Activated CD4-positive, alpha-beta T cell treated with anti-CD3 and anti-CD28 coated beads, Interleukin-10, Interleukin-2, amounts not matched to agents 100 ng/mL and 50 ng/mL, durations not matched to agents 16 hours and 8 hours (primary cell): ENCODE measurements around the gene MTHFD1L.
"Not testable (repeated sequence)": the region's sequence is repeated elsewhere in the genome, so short reads cannot be mapped to it uniquely, and the experiment has no call there.

Source experiments
- DNase-seq: peaks from one replicate; pipeline ENCODE4 v3.0.0-alpha.2; 2020

Gene MTHFD1L

GRCh38 chr6:151101816-151102694 lies 236.6 kb downstream of the MTHFD1L start:
- DNase-seq, result no peak

DNA sequence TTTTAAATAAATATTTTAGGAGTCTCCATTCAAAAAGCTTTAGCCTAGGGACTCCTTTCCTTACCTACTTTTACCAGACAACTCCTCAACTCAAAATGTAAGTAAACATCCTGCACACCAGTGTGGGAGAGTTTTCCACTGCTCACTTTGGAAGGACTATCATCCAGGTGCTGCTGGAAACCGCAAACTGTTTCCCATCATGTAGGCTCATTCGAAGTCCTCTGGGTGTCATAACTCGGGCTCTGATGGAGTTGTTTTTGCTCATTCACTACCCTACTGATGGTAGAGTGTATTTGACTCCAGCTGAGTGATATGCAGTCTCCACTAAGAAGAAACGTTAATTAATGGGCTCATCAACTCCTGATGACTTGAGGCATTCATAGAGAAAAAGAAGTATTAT lies 237.8 kb downstream of the MTHFD1L start:
- no peak for DNase-seq

GRCh38 chr6:151107897-151108427 lies 242.5 kb downstream of the MTHFD1L start:
- no peak for DNase-seq

DNA sequence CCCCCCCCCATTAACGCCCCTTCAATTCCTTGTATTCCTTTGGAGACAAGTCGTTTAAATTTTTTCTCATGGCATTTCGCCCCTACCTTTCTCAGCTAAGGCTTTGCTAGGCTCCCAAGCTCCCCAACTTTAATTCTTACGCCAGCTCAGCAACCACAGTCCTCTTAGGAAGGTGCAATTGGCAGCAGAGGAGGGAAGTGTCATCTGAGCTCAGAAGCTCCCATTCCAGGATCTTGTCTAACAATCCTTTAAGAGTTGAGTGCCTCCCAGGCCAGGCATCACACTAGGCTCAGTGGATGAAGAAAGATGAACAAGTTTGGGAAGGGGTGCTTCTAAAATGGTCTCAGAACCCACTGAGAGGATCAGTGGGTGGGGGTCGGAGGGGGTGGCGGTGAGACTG lies 243.0 kb downstream of the MTHFD1L start:
- DNase-seq, result no peak

DNA sequence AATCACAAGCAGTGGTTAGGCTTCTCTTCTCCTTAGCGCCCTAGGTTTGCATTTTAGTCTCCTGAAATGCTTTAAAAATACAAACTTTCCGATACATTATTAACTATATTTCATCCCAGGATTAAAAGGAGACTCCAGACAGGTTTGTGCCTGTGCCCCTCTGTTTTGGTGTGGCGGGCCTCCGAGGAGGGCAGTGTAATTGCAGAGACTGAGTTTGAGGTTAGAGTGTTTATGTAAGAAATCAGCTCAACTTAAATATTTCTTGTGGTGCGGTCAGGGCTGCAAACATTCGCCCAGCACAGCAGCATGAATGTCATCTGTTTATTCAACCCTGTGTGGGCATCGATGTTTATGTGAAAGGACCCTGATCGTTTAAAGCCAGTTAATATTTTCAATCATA lies 243.9 kb downstream of the MTHFD1L start:
- no peak for DNase-seq

DNA sequence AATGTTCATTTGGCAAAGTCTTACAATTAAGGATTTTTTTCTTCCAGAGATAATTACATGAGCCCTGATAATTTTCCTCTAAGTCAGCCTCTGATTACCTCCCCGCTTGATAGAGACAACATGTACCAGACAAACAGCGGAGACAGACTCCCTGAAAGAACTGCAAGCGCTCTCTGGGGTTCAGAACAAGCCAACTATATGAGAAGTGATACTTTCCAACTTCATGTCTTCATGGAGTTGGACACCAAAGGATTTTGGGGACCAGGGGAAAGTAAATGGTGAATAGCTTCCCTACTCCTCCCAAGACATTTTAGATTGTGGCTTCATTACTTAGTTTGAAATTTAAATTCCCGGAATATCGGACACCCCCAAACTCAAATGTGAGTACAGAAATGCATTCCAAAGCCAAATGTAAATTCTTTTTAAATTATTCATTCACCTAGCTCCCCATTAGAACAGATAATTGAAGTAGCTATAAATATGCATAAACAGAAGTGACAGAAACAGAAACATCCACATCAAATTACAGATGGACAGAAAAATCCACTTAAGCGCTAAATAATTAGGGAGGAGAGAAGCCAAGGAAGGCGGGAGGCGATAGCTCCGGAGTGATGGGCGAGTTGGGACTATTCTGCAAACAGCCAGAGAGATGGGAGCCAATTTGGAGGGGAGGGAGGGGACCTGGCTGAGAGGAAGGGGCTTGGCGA lies 244.5 kb downstream of the MTHFD1L start:
- no peak for DNase-seq

DNA sequence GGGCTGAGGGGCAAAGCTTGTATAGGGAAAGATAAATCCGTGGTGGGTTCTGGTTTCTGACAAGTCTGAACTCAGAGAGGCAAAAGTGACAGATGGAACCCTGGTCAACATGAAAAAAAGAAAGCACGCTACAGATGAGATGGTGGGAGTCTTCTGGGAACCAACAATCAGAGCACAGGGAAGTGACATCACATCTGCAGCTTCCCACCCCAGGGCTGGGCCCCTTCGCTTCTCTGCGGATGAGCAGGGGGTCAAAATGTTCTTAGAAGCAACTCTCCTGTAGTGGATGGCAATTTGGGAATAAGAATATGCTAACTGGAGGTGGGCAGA lies 245.0 kb downstream of the MTHFD1L start:
- no peak for DNase-seq

DNA sequence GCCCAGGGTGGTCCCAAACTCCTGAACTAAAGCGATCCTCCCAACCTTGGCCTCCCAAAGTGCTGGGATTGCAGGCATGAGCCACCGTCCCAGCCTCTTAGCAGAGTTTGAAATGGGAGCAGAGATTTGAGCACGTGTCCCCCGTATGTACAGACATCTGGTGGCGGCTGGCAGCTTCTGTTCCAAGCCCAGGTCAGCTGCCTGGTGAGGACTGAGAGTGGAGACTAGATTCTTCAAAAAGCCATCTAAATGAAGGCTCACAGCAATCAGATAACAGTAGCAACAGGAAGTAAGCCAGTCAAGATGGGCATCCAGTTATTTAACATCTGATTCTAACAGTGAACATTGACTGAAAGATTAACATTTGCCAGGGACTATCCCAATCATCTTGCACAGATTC lies 246.2 kb downstream of the MTHFD1L start:
- no peak for DNase-seq

DNA sequence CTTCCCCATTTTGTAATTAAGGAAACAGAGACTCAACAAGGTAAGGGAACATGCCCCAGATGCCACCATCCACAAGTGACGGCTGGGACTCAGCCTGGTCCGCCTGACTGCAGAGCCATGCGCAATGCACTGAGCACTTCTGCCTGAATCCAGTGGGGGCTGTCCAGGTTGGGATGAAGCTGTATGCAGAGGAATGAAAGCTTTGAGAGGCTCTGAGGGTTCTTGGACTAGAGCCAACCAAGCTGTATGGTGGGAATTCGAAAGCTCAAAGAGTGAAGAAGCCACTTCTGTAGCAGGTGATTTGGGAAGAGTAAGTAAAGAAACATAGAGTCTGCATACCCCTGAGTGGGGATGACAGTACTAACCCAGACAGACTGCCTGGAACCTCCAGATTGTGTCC lies 246.6 kb downstream of the MTHFD1L start:
- DNase-seq, result no peak

GRCh38 chr6:151112884-151113283 lies 247.4 kb downstream of the MTHFD1L start:
- not testable (repeated sequence) for DNase-seq

GRCh38 chr6:151113641-151114040 lies 248.1 kb downstream of the MTHFD1L start:
- DNase-seq, result no peak

DNA sequence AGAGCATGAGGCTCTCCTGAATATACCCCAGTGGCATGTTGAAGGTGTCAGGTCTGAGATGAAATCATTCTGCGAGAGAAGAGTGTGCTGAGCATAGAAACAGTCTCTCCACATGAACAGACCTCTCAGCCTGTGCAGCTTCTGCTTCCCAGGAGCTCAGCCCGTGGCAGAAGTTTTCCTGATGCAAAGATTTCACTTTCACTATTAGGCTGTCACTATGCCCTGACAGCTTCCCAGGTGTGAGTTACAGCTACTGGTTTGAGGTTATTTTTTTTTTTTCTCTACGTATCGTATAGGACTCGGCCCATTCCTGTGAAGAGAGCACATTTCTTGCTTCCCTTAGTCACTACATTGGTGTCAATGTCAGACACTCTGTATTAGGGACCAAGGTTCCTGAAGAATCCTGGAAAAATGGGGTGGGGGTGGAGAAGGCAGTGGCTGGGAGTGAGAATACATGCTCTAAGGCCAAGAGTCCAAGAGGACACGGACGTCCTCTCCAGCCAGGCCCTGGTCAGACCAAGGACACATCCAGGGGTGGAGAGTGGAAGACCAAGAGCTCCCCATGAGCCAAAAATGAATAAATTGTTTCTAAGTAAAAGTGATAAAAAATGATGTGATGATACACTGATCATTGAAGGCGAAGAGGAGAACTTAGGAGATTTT lies 253.1 kb downstream of the MTHFD1L start:
- no peak for DNase-seq

DNA sequence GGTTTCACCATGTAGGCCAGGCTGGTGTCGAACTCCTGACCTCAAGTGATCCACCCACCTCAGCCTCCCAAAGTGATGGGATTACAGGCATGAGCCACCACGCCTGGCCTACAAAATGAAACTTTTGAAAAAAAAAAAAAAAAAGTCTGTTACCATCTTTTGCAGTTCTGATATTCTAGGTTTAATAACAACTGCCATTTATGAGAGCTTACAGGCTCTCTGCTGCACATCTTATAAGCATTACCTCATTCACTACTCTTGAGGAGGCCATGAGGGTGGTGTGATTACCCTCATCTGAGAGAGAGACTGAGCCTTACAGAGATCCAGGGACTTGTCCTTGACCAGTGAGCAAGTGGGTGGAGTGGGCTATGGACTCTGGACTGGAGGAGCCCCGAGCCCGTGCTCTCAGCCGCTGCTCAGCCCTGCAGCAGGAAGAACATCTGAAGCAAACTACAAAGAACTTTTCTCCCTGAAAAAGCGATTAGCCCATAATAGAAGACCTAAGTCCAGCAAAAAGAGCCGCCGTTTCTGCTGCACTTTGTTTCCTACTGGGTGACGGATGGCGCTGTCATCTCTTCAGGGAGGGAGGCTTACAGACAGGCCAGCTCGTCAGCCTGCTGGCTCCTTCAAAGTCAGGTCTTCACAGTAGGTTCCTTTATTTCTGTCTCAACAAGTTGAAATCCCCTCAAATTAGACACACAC lies 254.5 kb downstream of the MTHFD1L start:
- DNase-seq, result no peak

DNA sequence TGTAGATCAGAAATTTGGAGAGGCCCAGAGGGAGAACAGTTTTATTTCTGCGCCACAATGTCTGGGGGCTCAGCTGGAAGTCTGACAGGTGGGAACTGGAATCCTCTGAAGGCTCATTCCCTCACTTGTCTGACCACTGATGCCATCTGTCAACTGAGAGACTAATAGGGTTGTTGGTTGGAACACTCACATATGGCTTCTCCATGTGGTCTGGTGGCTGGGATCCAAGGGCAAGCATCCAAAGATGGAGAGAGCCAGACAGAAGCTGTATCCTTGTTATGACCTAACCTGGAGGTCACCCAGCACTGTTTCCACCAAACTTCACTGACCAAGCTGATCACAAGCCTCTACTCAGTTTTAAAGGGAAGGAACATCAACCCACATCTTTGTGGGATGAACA lies 256.4 kb downstream of the MTHFD1L start:
- DNase-seq, result no peak

DNA sequence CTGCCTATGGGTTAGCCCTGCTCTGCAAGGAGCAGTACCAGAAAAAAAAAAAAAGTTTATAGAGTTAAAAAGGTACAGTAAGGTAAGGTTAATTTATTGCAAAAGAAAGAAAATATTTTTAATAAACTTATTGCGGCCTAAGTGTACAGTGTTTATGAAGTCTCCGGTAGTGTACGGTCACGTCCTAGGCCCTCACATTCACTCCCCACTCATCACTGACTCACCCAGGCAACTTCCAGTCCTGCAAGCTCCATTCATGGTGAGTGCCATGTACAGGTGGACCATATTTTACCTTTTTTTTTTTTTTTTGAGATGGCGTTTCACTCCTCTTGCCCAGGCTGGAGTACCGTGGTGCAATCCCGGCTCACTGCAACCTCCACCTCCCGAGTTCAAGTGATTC lies 258.1 kb downstream of the MTHFD1L start:
- not testable (repeated sequence) for DNase-seq

- not testable (repeated sequence) for DNase-seq
These were observed 259.7 kb downstream of the MTHFD1L start for GRCh38 chr6:151125242-151125641.

GRCh38 chr6:151125651-151126416 lies 260.3 kb downstream of the MTHFD1L start:
- DNase-seq, result not testable (repeated sequence)

GRCh38 chr6:151126417-151126724 lies 260.9 kb downstream of the MTHFD1L start:
- not testable (repeated sequence) for DNase-seq

GRCh38 chr6:151127133-151127798 lies 261.8 kb downstream of the MTHFD1L start:
- not testable (repeated sequence) for DNase-seq

GRCh38 chr6:151128763-151129370 lies 263.4 kb downstream of the MTHFD1L start:
- DNase-seq, result no peak

GRCh38 chr6:151130329-151130728 lies 264.8 kb downstream of the MTHFD1L start:
- peak; percentile 57 for DNase-seq
